Nephron (organoid): ENCODE results near the gene MAST1.

Source experiments
- H3K27ac Mint-ChIP-seq, 3 experiments: 2 replicates each; pipeline ENCODE4 v1.8.0; 2020; ENCODE audit warnings: mixed read lengths in 3 of 3, mild to moderate bottlenecking in 2 of 3, moderate library complexity in 1 of 3
- H3K27me3 Mint-ChIP-seq: 2 replicates; pipeline ENCODE4 v1.8.0; 2021; ENCODE audit warnings: low read depth, mild to moderate bottlenecking, moderate library complexity, mixed read lengths
- H3K36me3 Mint-ChIP-seq: 2 replicates; pipeline ENCODE4 v1.8.0; 2020; ENCODE audit warnings: low read depth, mixed read lengths
- H3K4me1 Mint-ChIP-seq: 2 replicates; pipeline ENCODE4 v1.8.0; 2020; ENCODE audit warnings: mixed read lengths
- H3K4me3 Mint-ChIP-seq, 3 experiments: 2 replicates each; pipeline ENCODE4 v1.8.0; 2020; ENCODE audit warnings: mild to moderate bottlenecking in 3 of 3, mixed read lengths in 3 of 3, moderate library complexity in 2 of 3
- H3K9me3 Mint-ChIP-seq: 2 replicates; pipeline ENCODE4 v1.8.0; 2020; ENCODE audit warnings: mixed read lengths
- CTCF ChIP-seq, 3 experiments: fragments of 200-600 bp; sonication (generic); IDR thresholded peaks; one replicate each; pipeline ENCODE4 v1.5.0; 2021; ENCODE audit warnings: antibody characterized with exemption in 3 of 3; ENCODE audit not compliant: unreplicated experiment in 3 of 3

MAST1 gene

GRCh38 chr19:12884202-12884601 lies 45.9 kb downstream of the MAST1 start:
- Mint-ChIP-seq H3K36me3 (no peaks in the 10 kb centered on the region), H3K9me3 (peaks cover 3% of the 10 kb centered on the region), H3K27me3 (peaks cover 77% of the 10 kb centered on the region), H3K27ac (no peak overlapping the region), H3K4me3 (peak overlapping the region in 2 of 3 experiments; percentile 48 to 58), H3K4me1 (peaks cover 5% of the 10 kb centered on the region)
- no peak for TF ChIP-seq CTCF (IDR thresholded peaks at IDR 0.05; ENCODE audit: unreplicated experiment in 3 of 3)

DNA sequence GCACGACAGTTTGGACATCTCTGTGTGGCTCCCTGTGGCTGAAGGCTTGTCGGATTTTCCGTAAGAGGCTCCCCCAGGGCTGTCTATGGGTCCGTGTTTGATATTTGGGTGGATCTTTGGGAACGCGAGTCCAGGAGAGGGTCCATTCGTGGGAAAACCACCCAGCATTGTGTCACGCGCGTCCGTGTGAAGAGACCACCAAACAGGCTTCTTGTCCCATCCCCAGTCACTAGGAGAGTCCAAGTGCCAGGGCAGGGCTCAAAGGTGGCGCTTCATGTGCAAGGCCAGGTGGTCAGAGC lies 46.3 kb downstream of the MAST1 start:
- no peak overlapping the region for H3K4me3 Mint-ChIP-seq
- no peaks in the 10 kb centered on the region for H3K36me3 Mint-ChIP-seq
- H3K27me3 Mint-ChIP-seq = peaks cover 74% of the 10 kb centered on the region
- TF ChIP-seq CTCF (IDR thresholded peaks at IDR 0.05; ENCODE audit: unreplicated experiment in 3 of 3) = no peak
- H3K9me3 Mint-ChIP-seq = peaks cover 3% of the 10 kb centered on the region
- H3K27ac Mint-ChIP-seq = no peak overlapping the region
- H3K4me1 Mint-ChIP-seq = peaks cover 5% of the 10 kb centered on the region

DNA sequence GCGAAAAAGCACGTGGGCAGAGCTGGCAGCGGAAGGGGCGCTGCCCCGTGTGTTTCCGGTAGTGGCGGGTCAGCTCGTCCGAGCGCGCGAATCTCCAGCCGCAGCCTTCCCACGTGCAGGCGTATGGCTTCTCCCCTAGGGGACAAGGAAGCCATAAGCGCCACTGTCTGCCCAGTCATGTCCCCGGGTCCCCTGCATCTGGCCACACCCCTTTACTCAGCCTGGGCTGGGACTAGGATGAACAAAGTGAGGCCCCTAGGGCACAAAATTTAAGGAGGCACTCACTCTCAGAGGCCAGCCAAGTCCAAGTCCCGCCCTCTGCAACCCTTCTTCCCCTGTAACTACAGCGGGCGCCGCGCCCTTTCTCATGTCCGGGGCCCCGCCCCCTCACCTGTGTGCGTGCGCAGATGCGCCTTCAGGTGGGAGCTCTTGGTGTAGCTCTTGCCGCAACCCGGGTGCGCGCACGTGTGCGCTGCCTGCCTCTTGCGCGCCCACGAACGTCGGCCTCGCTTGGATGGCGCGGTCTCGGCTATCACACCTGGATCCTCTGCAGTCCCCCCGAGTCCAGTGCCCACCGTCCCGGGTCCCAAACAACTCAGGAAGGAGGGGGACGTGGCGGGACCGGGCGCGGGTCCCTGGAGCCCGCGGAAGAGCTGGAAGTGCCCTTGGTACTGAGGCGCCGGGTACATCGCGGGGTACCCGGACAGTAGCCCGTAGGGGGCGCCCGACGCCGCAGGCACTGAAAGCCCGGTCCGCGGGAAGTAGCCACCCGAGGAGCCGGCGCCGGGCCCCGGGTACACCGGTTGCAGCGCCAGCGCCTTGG lies 46.8 kb downstream of the MAST1 start:
- peaks cover 69% of the 10 kb centered on the region for H3K27me3 Mint-ChIP-seq

GRCh38 chr19:12885749-12886650 lies 47.7 kb downstream of the MAST1 start:
- Mint-ChIP-seq H3K9me3 (peaks cover 3% of the 10 kb centered on the region), H3K27ac (no peak overlapping the region), H3K4me3 (peak overlapping the region; percentile 35 to 74 (median 55)), H3K27me3 (peaks cover 70% of the 10 kb centered on the region), H3K36me3 (no peaks in the 10 kb centered on the region), H3K4me1 (peaks cover 12% of the 10 kb centered on the region)
- no peak for TF ChIP-seq CTCF (IDR thresholded peaks at IDR 0.05; ENCODE audit: unreplicated experiment in 3 of 3)

More for the DNA sequence above, 46.8 kb downstream of the MAST1 start:
- Mint-ChIP-seq H3K36me3 (no peaks in the 10 kb centered on the region), H3K4me3 (peak overlapping the region; percentile 44 to 71 (median 53)), H3K9me3 (peaks cover 3% of the 10 kb centered on the region), H3K27ac (no peak overlapping the region), H3K4me1 (peaks cover 5% of the 10 kb centered on the region)
- peak; percentile 38 to 54 (median 48) for TF ChIP-seq CTCF (IDR thresholded peaks at IDR 0.05; ENCODE audit: unreplicated experiment in 3 of 3)

DNA sequence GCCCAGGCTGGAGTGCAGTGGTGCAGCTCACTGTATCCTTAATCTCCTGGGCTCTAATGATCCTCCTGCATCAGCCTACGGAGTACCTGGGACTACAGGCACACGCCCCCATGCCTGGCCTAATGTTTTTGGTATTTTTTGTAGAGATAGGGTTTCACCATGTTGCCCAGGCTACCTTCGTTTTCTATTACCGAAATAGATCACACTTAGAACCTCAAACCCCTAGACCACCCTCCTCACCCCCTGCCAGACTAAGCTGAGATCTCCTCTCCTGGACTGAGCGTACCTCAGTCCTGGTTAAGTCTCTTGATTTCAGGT lies 48.3 kb downstream of the MAST1 start:
- H3K4me1 Mint-ChIP-seq = peaks cover 15% of the 10 kb centered on the region
- H3K27me3 Mint-ChIP-seq = peaks cover 67% of the 10 kb centered on the region
- peaks cover 3% of the 10 kb centered on the region for H3K9me3 Mint-ChIP-seq
- H3K27ac Mint-ChIP-seq = no peak overlapping the region
- H3K36me3 Mint-ChIP-seq = no peaks in the 10 kb centered on the region
- peak overlapping the region; percentile 35 to 74 (median 55) for H3K4me3 Mint-ChIP-seq
- no peak for TF ChIP-seq CTCF (IDR thresholded peaks at IDR 0.05; ENCODE audit: unreplicated experiment in 3 of 3)
